NCI-H128 (cell line): ENCODE data around the gene CCDC190.
"Not testable (repeated sequence)": the region's sequence is repeated elsewhere in the genome, so short reads cannot be mapped to it uniquely, and the experiment has no call there.

Experiments
- DNase-seq: peaks from one replicate; lab custom pipeline; 2025; ENCODE audit not compliant: unreplicated experiment; lab: John Stamatoyannopoulos, UW

The CCDC190 gene

DNA sequence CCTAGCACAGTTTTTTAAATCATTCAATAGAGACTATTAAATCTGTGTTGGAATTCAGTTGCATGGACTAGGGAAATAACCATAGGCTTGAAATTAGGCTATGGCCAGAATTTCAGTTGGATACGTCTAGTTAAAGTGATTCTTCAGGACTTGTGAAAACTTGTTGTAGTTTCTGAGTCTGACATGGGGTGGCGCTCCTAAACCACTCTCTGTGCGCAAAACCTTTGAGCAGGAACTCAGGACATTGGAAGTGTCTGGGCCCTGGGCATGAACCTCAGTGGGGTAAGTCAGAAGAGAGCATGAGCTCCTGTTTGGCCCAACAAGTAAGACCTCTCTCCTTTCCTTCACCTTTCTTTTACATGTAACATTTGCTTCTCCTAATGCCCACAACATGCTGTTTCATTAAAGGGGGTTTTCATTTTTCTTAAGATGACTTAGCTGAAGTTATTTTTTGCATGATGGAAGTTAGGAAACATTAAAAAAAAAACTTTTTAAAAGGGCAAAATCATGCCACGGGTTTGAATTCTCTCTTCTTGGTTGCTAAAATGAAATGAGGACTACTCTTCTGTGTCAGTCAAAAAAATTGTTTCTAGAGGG lies 17.1 kb upstream of the CCDC190 start:
- DNase-seq, result peak; percentile 85

- no peak for DNase-seq
These were observed 16.4 kb upstream of the CCDC190 start for GRCh38 chr1:162877412-162877811.

- no peak for DNase-seq
These were observed 15.8 kb upstream of the CCDC190 start for GRCh38 chr1:162876751-162877150.

- no peak for DNase-seq
These were observed 13.0 kb upstream of the CCDC190 start for GRCh38 chr1:162873671-162874666.

DNA sequence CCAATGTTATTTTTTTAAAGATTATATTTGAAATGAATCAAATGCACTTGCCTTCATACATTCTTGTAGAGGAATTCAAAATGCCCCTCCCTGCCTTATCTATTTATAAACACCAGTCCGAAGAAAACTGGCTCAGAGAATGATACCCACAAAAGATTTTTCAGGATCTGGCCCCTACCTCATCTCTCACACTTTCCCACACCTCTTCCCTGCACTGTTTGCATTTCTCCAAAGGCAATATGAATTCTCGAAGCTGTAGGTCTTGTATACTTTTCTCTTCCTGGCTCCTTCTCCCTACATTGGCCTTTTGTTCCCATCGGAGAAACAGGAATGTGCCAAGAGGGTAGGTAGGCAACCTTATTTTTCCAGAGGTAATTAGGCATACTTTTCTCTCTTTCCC lies 12.0 kb upstream of the CCDC190 start:
- DNase-seq, result no peak

- not testable (repeated sequence) for DNase-seq
These were observed 10.4 kb upstream of the CCDC190 start for GRCh38 chr1:162871417-162871816.

GRCh38 chr1:162868972-162869371 lies 8.0 kb upstream of the CCDC190 start:
- DNase-seq, result no peak

- no peak for DNase-seq
These were observed 650 bp upstream of the CCDC190 start for GRCh38 chr1:162861625-162862024.

GRCh38 chr1:162859191-162859590 lies 1.8 kb downstream of the CCDC190 start:
- DNase-seq, result no peak

DNA sequence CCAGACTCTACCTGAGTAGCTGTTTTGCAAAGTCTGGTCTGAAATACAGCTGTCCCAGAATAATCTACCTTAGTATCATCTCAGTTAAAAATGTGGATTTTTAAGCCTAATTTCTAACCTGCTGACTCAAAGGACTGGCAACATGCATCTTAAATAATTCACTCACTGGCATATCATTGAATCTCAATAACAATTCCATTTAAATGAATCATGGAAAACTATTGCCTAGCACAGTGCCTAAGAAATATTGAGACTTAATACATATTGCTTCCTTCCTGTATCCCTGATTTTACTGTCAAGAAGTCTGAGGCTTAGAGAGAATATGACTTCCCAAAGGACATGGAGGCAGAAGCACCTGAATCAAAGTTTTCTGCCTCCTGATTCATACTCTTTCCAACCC lies 3.1 kb downstream of the CCDC190 start:
- no peak for DNase-seq

- no peak for DNase-seq
These were observed 4.7 kb downstream of the CCDC190 start for GRCh38 chr1:162856260-162856659.

GRCh38 chr1:162855461-162856150 lies 5.4 kb downstream of the CCDC190 start:
- no peak for DNase-seq

- peak; percentile 28 for DNase-seq
These were observed 6.6 kb downstream of the CCDC190 start for GRCh38 chr1:162854245-162854882.

DNA sequence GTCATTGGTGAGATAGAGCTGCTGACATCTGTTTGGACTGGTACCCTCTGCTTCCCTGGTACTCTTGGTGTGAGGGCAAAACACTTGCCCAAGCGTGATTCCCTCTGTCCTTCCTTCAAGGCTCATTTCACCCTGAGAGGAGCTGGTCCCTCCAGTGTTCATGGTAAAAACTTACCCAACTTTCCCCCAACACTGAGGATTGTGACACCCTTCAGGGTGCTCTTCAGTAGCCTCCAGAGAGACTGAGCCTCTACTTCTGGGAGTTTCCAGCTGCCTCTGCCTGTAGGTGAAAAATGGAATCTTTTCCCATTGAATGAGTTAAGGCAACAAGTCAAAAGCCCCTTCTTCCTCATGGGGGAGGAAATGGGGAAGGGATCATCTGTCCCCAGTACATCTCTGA lies 9.6 kb downstream of the CCDC190 start:
- DNase-seq, result no peak

DNA sequence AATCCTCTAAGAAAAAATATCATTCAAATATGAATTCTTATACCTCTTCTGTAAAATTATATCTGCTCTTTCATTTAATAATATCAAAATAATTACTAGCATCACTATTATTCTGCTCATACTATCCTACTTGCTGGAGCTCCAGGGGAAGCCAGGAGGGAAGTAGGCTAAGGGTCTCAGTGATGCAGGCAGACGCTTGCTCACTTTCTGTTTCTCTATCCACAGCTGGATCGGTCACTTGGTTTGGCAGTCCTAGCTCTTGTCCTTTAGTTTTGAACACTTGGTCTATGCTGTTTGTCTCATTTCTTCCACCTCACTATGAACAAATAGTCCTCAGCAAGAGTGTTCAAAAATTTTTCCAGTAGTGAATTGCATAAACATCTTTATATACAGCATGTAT lies 11.3 kb downstream of the CCDC190 start:
- DNase-seq, result no peak

GRCh38 chr1:162847839-162848453 lies 13.0 kb downstream of the CCDC190 start:
- DNase-seq, result peak; percentile 63

DNA sequence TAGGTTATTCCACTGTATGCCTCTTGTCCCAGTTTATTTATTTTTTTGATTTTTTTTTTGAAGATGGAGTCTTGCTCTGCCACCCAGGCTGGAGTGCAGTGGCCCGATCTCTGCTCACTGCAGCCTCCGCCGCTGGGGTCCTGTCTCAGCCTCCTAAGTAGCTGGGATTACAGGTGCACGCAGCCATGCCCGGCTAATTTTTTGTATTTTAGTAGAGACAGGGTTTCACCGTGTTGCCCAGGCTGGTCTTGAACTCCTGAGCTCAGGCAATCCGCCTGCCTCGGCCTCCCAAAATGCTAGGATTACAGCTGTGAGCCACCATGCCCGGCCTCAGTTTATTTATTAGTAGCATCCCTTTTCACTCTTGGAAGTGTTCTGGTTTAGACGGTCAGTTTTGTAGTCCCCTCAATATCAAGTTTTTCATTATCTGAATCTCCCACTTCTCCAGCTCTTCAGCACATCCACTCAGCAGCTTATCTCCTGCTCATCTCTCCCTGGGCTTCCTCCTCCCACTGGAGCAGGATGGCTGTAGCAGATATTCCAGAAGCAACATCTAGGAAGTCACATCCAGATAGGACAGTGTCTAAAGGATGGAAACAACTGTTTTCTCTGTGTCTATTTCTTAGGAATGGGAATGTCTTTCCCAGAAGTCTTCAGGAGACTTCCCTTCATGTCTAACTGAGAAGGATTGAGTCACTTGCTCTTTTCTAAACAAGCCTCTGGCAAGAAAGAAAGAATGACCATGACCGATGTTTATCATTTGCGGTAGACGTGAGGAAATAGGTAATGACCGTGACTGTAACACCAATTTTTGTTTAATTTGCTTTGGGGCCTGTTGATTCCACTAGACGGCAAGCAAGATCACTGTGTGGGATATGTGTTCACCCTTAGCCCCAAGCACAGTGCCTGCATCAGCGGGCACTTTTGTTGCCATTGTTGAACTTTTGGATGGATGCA lies 14.4 kb downstream of the CCDC190 start:
- no peak for DNase-seq

GRCh38 chr1:162844153-162844552 lies 16.8 kb downstream of the CCDC190 start:
- no peak for DNase-seq

GRCh38 chr1:162840250-162840839 lies 20.6 kb downstream of the CCDC190 start:
- no peak for DNase-seq
